ENCODE results near the gene DAB2IP.

- TF ChIP-seq CTCF (conservative IDR thresholded peaks at IDR 0.05; ENCODE audit: low read length): peak; percentile 90
- TF ChIP-seq EZH2phosphoT487 (IDR thresholded peaks at IDR 0.05; ENCODE audit: borderline replicate concordance): no peak
Measured at GRCh38 chr9:121620777-121621449, 30.5 kb upstream of the DAB2IP start.
